DND-41 (cell line): Measurements from ENCODE around the gene ACR.

ENCODE experiments used
- ATAC-seq: fragments of 200-7000 bp; cut with Tn5 transposase; 3 replicates; pipeline ENCODE4 v1.9.1; 2021; ENCODE audit warnings: low read depth; ENCODE audit not compliant: insufficient read depth
- DNase-seq: peaks from one replicate; pipeline ENCODE4 v3.0.0-alpha.2; 2020
- H2AFZ ChIP-seq: 2 replicates; pipeline ENCODE4 v1.6.0; 2012; ENCODE audit warnings: low read depth, low read length
- H3K27ac ChIP-seq: 2 replicates; pipeline ENCODE4 v1.5.1; 2012; ENCODE audit warnings: low read length, inconsistent platforms
- H3K27me3 ChIP-seq: fragments of 200-600 bp; sonication (generic); 2 replicates; pipeline ENCODE4 v1.6.0; 2012; ENCODE audit warnings: low read length, mild to moderate bottlenecking, inconsistent platforms; ENCODE audit not compliant: insufficient read depth, poor library complexity
- H3K36me3 ChIP-seq: 2 replicates; pipeline ENCODE4 v1.5.1; 2012; ENCODE audit warnings: low read length, inconsistent platforms; ENCODE audit not compliant: insufficient read depth
- H3K4me1 ChIP-seq: 2 replicates; pipeline ENCODE4 v1.5.1; 2012; ENCODE audit warnings: mild to moderate bottlenecking, low read length; ENCODE audit not compliant: insufficient read depth
- H3K4me2 ChIP-seq: 2 replicates; pipeline ENCODE4 v1.6.0; 2012; ENCODE audit warnings: mild to moderate bottlenecking, moderate library complexity, low read length, inconsistent platforms; ENCODE audit not compliant: insufficient read depth
- H3K4me3 ChIP-seq, 2 experiments: fragments of 200-600 bp in 1 of 2; shearing (Covaris generic) in 1 of 2; 2 replicates each; pipeline ENCODE4 v1.5.1; 2012 to 2016; ENCODE audit warnings: inconsistent platforms in 2 of 2, low read length in 2 of 2, mild to moderate bottlenecking in 2 of 2, low read depth in 1 of 2, moderate library complexity in 1 of 2
- H3K79me2 ChIP-seq: 2 replicates; pipeline ENCODE4 v1.6.0; 2012; ENCODE audit warnings: low read length, inconsistent platforms; ENCODE audit not compliant: insufficient read depth
- H3K9ac ChIP-seq: 2 replicates; pipeline ENCODE4 v1.6.0; 2012; ENCODE audit warnings: low read depth, mild to moderate bottlenecking, inconsistent platforms, low read length, moderate library complexity
- H3K9me3 ChIP-seq: 2 replicates; pipeline ENCODE4 v1.5.1; 2012; ENCODE audit warnings: low read length, moderate library complexity, mild to moderate bottlenecking, inconsistent platforms; ENCODE audit not compliant: insufficient read depth, severe bottlenecking
- H4K20me1 ChIP-seq: 2 replicates; pipeline ENCODE4 v1.6.0; 2012; ENCODE audit warnings: low read length; ENCODE audit not compliant: insufficient read depth
- EZH2 ChIP-seq: IDR thresholded peaks from 3 replicates; pipeline ENCODE4 v1.6.1; 2012; ENCODE audit warnings: borderline replicate concordance, low read depth, mild to moderate bottlenecking, moderate library complexity, low read length, inconsistent platforms; ENCODE audit not compliant: severe bottlenecking
- TF ChIP-seq, protein P1 (sequence below): IDR thresholded peaks from 2 replicates; pipeline ENCODE4 v1.5.1; 2012; ENCODE audit warnings: borderline replicate concordance, low read length, moderate library complexity, mild to moderate bottlenecking; ENCODE audit not compliant: poor library complexity, severe bottlenecking; ENCODE audit errors: extremely low read depth

The ACR gene

GRCh38 chr22:50693462-50693861 lies 44.5 kb upstream of the ACR start:
- TF ChIP-seq, protein P1, sequence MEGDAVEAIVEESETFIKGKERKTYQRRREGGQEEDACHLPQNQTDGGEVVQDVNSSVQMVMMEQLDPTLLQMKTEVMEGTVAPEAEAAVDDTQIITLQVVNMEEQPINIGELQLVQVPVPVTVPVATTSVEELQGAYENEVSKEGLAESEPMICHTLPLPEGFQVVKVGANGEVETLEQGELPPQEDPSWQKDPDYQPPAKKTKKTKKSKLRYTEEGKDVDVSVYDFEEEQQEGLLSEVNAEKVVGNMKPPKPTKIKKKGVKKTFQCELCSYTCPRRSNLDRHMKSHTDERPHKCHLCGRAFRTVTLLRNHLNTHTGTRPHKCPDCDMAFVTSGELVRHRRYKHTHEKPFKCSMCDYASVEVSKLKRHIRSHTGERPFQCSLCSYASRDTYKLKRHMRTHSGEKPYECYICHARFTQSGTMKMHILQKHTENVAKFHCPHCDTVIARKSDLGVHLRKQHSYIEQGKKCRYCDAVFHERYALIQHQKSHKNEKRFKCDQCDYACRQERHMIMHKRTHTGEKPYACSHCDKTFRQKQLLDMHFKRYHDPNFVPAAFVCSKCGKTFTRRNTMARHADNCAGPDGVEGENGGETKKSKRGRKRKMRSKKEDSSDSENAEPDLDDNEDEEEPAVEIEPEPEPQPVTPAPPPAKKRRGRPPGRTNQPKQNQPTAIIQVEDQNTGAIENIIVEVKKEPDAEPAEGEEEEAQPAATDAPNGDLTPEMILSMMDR: no peak
- TF ChIP-seq EZH2: no peak
- no peak overlapping the region for H2AFZ ChIP-seq

GRCh38 chr22:50694099-50694605 lies 43.9 kb upstream of the ACR start:
- Histone ChIP-seq H3K4me3 (no peak overlapping the region), H3K27me3 (no peaks in the 10 kb centered on the region), H3K36me3 (no peaks in the 10 kb centered on the region), H3K4me2 (no peak overlapping the region), H3K9ac (no peak overlapping the region), H3K9me3 (no peaks in the 10 kb centered on the region), H3K27ac (no peak overlapping the region), H2AFZ (no peak overlapping the region), H3K4me1 (no peaks in the 10 kb centered on the region), H3K79me2 (no peaks in the 10 kb centered on the region), H4K20me1 (0 out of 2 replicates have a peak, but pooled peaks cover 1% of the 10 kb centered on the region)
- DNase-seq (no peak), ATAC-seq (no peak)
- TF ChIP-seq EZH2: no peak
- TF ChIP-seq, protein P1: peak; percentile 4

More at GRCh38 chr22:50693462-50693861, 44.5 kb upstream of the ACR start:
- Histone ChIP-seq H3K4me1 (no peaks in the 10 kb centered on the region), H3K4me2 (no peak overlapping the region), H3K4me3 (no peak overlapping the region), H3K27me3 (no peaks in the 10 kb centered on the region), H3K27ac (no peak overlapping the region), H3K9ac (no peak overlapping the region), H3K36me3 (no peaks in the 10 kb centered on the region), H3K79me2 (no peaks in the 10 kb centered on the region), H4K20me1 (no peaks in the 10 kb centered on the region), H3K9me3 (no peaks in the 10 kb centered on the region)
- no peak for ATAC-seq
- no peak for DNase-seq

DNA sequence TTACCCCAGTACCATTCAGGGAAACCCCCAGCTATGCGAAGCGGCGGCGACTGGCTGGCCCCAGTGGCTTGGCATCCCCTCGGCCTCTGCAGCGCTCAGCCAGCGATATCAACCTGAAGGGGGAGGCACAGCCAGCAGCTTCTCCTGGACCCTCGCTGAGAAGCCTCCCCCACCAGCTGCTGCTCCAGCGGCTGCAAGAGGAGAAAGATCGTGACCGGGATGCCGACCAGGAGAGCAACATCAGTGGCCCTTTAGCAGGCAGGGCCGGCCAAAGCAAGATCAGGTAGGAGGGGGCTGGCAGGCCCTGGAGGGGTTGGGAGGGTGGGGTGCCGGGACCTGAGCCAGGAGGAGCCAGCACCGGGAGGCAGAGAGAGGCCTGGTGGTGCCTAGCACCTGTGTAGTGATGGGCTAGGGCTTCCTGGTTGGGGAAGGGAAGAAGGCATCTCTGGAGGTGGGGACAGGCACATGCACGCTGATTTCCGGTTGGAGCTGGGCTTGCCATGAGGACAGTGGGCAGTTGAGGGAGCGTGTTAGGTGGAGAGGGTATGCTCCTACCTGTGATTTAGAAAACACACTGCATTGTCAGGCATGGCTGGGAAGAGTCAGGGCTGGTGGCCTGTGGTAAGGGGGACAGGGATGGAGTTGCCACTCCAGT lies 43.1 kb upstream of the ACR start:
- Histone ChIP-seq H3K9ac (no peak overlapping the region), H3K27ac (no peak overlapping the region), H4K20me1 (0 out of 2 replicates have a peak, but pooled peaks cover 3% of the 10 kb centered on the region), H2AFZ (no peak overlapping the region), H3K9me3 (no peaks in the 10 kb centered on the region), H3K36me3 (no peaks in the 10 kb centered on the region), H3K79me2 (no peaks in the 10 kb centered on the region), H3K4me1 (no peaks in the 10 kb centered on the region), H3K27me3 (no peaks in the 10 kb centered on the region), H3K4me3 (no peak overlapping the region), H3K4me2 (no peak overlapping the region)
- TF ChIP-seq, protein P1: no peak
- no peak for TF ChIP-seq EZH2
- DNase-seq (no peak), ATAC-seq (no peak)
